ENCODE results near the gene RPL36AL.

DNA sequence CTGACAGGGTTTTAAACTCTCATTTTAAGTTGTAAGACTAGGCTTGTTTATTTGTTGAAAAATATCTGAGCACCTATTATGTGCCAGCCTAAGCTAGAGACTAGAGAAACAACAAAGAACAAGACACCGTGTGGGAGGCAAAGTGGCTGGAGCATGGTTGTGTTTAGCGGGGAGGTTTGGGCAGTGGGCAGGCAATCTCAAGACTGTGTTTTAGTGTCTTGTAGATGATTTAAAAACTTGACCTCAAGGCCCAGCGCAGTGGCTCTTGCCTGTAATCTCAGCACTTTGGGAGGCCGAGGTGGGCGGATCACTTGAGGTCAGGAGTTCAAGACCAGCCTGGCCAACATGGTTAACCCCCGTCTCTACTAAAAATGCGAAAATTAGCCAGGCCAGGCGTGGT lies 7.8 kb downstream of the RPL36AL start:
- TF ChIP-seq, protein P1, sequence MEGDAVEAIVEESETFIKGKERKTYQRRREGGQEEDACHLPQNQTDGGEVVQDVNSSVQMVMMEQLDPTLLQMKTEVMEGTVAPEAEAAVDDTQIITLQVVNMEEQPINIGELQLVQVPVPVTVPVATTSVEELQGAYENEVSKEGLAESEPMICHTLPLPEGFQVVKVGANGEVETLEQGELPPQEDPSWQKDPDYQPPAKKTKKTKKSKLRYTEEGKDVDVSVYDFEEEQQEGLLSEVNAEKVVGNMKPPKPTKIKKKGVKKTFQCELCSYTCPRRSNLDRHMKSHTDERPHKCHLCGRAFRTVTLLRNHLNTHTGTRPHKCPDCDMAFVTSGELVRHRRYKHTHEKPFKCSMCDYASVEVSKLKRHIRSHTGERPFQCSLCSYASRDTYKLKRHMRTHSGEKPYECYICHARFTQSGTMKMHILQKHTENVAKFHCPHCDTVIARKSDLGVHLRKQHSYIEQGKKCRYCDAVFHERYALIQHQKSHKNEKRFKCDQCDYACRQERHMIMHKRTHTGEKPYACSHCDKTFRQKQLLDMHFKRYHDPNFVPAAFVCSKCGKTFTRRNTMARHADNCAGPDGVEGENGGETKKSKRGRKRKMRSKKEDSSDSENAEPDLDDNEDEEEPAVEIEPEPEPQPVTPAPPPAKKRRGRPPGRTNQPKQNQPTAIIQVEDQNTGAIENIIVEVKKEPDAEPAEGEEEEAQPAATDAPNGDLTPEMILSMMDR (IDR thresholded peaks at IDR 0.05; ENCODE audit: insufficient read depth, low read depth, low read length), result no peak
- TF ChIP-seq EZH2 (IDR thresholded peaks at IDR 0.05; ENCODE audit: insufficient read depth, low read length), result no peak

Measured in astrocyte (in vitro differentiated cells and primary cell).